ENCODE measurements around the gene TTLL1. TPM values are rescaled to one million over a fixed set of nuclear protein-coding genes. Genes with fewer than 3 reads are reported as not detected.

The TTLL1 gene
- total and polyA plus RNA-seq, 2 of the 4 experiments (the other 2 are of a cell fraction): 10.8 to 13.2 TPM

DNA sequence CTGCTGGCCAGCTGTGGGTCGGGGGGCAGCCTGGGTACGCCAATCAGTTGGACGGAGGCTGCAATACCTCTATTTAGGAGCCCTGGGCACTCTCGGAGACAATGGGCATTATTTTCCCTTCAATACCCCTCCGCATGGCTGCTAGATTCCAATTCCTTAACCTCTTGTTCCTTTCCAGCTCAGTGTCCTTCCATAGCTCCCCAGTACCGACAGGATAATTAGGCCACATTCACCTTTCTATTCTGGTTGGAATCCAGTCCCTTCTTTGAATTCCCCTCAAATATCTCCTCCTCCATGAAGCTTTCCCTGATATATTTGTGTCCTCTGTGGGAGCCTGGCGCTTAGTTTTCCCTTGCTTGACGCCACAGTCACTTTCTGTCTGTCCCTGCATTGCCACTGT lies 17.1 kb upstream of the TTLL1 start:
- H3K9me1 ChIP-seq (ENCODE audit: insufficient read depth, low read length): 0 out of 2 replicates have a peak, but pooled peaks cover 4% of the 10 kb centered on the region
- no peak overlapping the region for H4K91ac ChIP-seq (ENCODE audit: insufficient read depth, low read depth, low read length)
- no peak overlapping the region for H3K14ac ChIP-seq (replicated peaks; ENCODE audit: low read depth, low read length)
- no peak overlapping the region for H4K5ac ChIP-seq (ENCODE audit: low read depth, low read length)
- no peak for ATAC-seq (ENCODE audit: low read depth)
- in situ Hi-C loops (cut with MboI; ENCODE audit: low sequenced_read_pairs): no loop called here
- H2AK9ac ChIP-seq (replicated peaks; ENCODE audit: low read depth, low read length, poor library complexity): no peak overlapping the region
- no peak overlapping the region for H3K4ac ChIP-seq (ENCODE audit: low read depth, low read length)
- H2AK5ac ChIP-seq (ENCODE audit: low read depth, low read length): no peak overlapping the region
- no peak for DNase-seq
- no peak overlapping the region for H4K8ac ChIP-seq (ENCODE audit: low read depth in 2 of 2, low read length in 2 of 2)
- POLR2A ChIA-PET (ENCODE audit: unreplicated experiment): no interaction called here
- no peaks in the 10 kb centered on the region; the same call in 1 of the 2 replicates for H3K4me1 ChIP-seq (ENCODE audit: control insufficient read depth, insufficient read depth, low read length)
- H3K79me1 ChIP-seq (ENCODE audit: low read depth in 1 of 2, low read length in 2 of 2): no peaks in the 10 kb centered on the region
- no peak overlapping the region for H3K4me3 ChIP-seq (ENCODE audit: insufficient read depth, low read depth, low read length)
- H3K23ac ChIP-seq (ENCODE audit: low read depth, low read length): no peak overlapping the region
- no peaks in the 10 kb centered on the region for H3K9me3 ChIP-seq (ENCODE audit: control insufficient read depth, insufficient read depth, low read length)
- H2BK20ac ChIP-seq (ENCODE audit: low read depth, low read length): no peak overlapping the region
- no peak overlapping the region for H3K4me2 ChIP-seq (ENCODE audit: low read depth, low read length)
- H3K18ac ChIP-seq (ENCODE audit: low read depth, low read length): no peak overlapping the region
- intact Hi-C loops (cut with micrococcal nuclease): no loop called here
- no peak overlapping the region for H3K27ac ChIP-seq (ENCODE audit: insufficient read depth, low read length)
- H3K9ac ChIP-seq (ENCODE audit: low read depth, low read length): no peak overlapping the region
- H3K56ac ChIP-seq (ENCODE audit: extremely low read depth, insufficient read depth, low read length): no peak overlapping the region
- no peaks in the 10 kb centered on the region for H3K36me3 ChIP-seq (ENCODE audit: control insufficient read depth, insufficient read depth, low read length)
- BruUV-seq (replicated peaks): no TSS peak
- dilution Hi-C loops (cut with HindIII; ENCODE audit: low sequenced_read_pairs, unreplicated experiment): no loop called here
- H2AFZ ChIP-seq (replicated peaks; ENCODE audit: low read length, poor library complexity): no peak overlapping the region
- no peak overlapping the region for H2BK15ac ChIP-seq (ENCODE audit: low read depth, low read length)
- peaks cover 25% of the 10 kb centered on the region for H3K27me3 ChIP-seq (ENCODE audit: control insufficient read depth, insufficient read depth, low read length)
- CTCF ChIA-PET: no interaction called here
- no peak for TF ChIP-seq CHD1 (IDR thresholded peaks at IDR 0.05; ENCODE audit: low read depth, low read length)
- no peak for TF ChIP-seq RCOR1 (IDR thresholded peaks at IDR 0.05; ENCODE audit: insufficient replicate concordance, low read length)
- no peak for TF ChIP-seq RAD21 (IDR thresholded peaks at IDR 0.05; ENCODE audit: low read length)
- no peak for TF ChIP-seq BHLHE40 (IDR thresholded peaks at IDR 0.05; ENCODE audit: low read depth, low read length)
- TF ChIP-seq NFE2L2 (IDR thresholded peaks at IDR 0.05; ENCODE audit: low read depth, low read length): no peak
- no peak for TF ChIP-seq USF2 (IDR thresholded peaks at IDR 0.05; ENCODE audit: low read depth, low read length)
- no peak for TF ChIP-seq MXI1 (IDR thresholded peaks at IDR 0.05; ENCODE audit: borderline replicate concordance, low read depth, low read length)
- TF ChIP-seq RFX5 (IDR thresholded peaks at IDR 0.05; ENCODE audit: low read depth, low read length): no peak
- no peak for TF ChIP-seq FOS (IDR thresholded peaks at IDR 0.05; ENCODE audit: low read depth, low read length)
- TF ChIP-seq SMC3 (IDR thresholded peaks at IDR 0.05; ENCODE audit: low read depth, low read length): no peak
- no peak for TF ChIP-seq ELK1 (IDR thresholded peaks at IDR 0.05; ENCODE audit: borderline replicate concordance, low read depth, low read length)
- TF ChIP-seq MAZ (IDR thresholded peaks at IDR 0.05; ENCODE audit: borderline replicate concordance, low read depth, low read length): no peak
- no peak for TF ChIP-seq MAFK (IDR thresholded peaks at IDR 0.05; ENCODE audit: low read depth, low read length)
- TF ChIP-seq CTCF (conservative IDR thresholded peaks at IDR 0.05; ENCODE audit: low read depth, low read length): no peak
- no peak for TF ChIP-seq POLR2A (IDR thresholded peaks at IDR 0.05; ENCODE audit: low read depth, low read length)
- no peak for TF ChIP-seq CEBPB (IDR thresholded peaks at IDR 0.05; ENCODE audit: low read depth, low read length)
- no peak overlapping the region for H2BK120ac ChIP-seq (ENCODE audit: low read depth, low read length)
- no peak overlapping the region for H2BK5ac ChIP-seq (ENCODE audit: low read depth, low read length, poor library complexity, severe bottlenecking)
- 84% methylated on average over 3 of the region's 8 CpGs; no CpG with 5 or more reads in 1 of the 2 experiments for WGBS, 2 experiments (ENCODE audit: extremely low coverage in 2 of 2, insufficient read length in 1 of 2)
- no peaks in the 10 kb centered on the region for H4K20me1 ChIP-seq (ENCODE audit: insufficient read depth, low read length)
